Right ventricle myocardium inferior (tissue), 1 donor: ENCODE data around the gene DMKN. TPM values are rescaled to one million over a fixed set of nuclear protein-coding genes. Genes with fewer than 3 reads are reported as not detected.
"Not testable (repeated sequence)": the region's sequence is repeated elsewhere in the genome, so short reads cannot be mapped to it uniquely, and the experiment has no call there.

Experiments used
- ATAC-seq: fragments of 200-7000 bp; cut with Tn5 transposase; one replicate; pipeline ENCODE4 v1.9.1; 2020; ENCODE audit warnings: mild to moderate bottlenecking, moderate library complexity
- DNase-seq: peaks from one replicate; pipeline ENCODE4 v3.0.0; 2021; ENCODE audit errors: missing footprints
- intact Hi-C: fragments of 100-400 bp; cut with DNase I; formaldehyde crosslinking; loops from one replicate; pipeline ENCODE4 v1.11.0; 2022
- total RNA-seq: library from RNA; stranded (reverse); fragmentation: NEBNext Ultra II Directional; extraction: Animal tissue kit (Norgen Biotek cat#: 25700); gene quantifications from one replicate; pipeline ENCODE4 v1.2.1, GENCODE V29; 2021
- donor health status: DM: no; HTN: yes; CAD: no; lungs with severe emphysema.

DMKN gene
- total RNA-seq, 1 donor from 2014 or later, result 3.4 TPM

GRCh38 chr19:35478794-35479677 is 34.4 kb downstream of the DMKN start:
- intact Hi-C loops, result no loop called here
- no peak for ATAC-seq

GRCh38 chr19:35476149-35476548 is 37.3 kb downstream of the DMKN start:
- ATAC-seq (no peak), DNase-seq (no peak)
- intact Hi-C loops, result no loop called here

More at GRCh38 chr19:35478794-35479677, 34.4 kb downstream of the DMKN start:
- DNase-seq, result no peak

- intact Hi-C loops, DNase-seq, ATAC-seq: not testable (repeated sequence)
Observed at GRCh38 chr19:35474594-35474993, 38.9 kb downstream of the DMKN start.

DNA sequence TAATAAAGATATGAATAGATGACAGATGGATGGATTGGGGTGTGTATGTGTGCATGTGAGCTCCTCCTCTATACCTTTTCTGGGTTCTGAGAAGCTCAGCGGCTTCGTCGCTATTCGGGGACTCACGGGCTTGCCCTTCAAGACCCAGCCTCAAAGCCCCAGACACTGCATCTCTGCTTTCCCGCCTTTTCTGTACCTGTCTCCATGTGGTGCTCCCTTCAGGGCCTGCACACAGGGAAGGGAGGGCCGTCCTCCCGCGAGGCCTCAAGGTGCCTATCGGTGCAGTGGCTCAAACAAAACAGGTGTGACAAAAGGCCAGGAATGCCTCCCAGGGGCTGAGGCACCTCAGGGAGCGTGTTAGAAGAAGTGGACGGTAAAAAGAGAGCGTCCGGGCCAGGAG is 39.3 kb downstream of the DMKN start:
- intact Hi-C loops, result no loop called here
- ATAC-seq (no peak), DNase-seq (no peak)

GRCh38 chr19:35471946-35472345 is 41.5 kb downstream of the DMKN start:
- no peak for ATAC-seq
- DNase-seq, result no peak
- intact Hi-C loops, result no loop called here

GRCh38 chr19:35471075-35471474 is 42.4 kb downstream of the DMKN start:
- ATAC-seq, DNase-seq, intact Hi-C loops: not testable (repeated sequence)

GRCh38 chr19:35470128-35470527 is 43.3 kb downstream of the DMKN start:
- no peak for DNase-seq
- intact Hi-C loops, result no loop called here
- no peak for ATAC-seq

GRCh38 chr19:35468637-35469036 is 44.8 kb downstream of the DMKN start:
- intact Hi-C loops, result loop anchor here (1.0 kb wide), 1 partner anchor 116 kb away; no protein-coding TSS in a partner anchor
- ATAC-seq (peak; percentile 62), DNase-seq (no peak)

GRCh38 chr19:35466259-35466658 is 47.2 kb downstream of the DMKN start:
- no peak for DNase-seq
- no peak for ATAC-seq
- intact Hi-C loops, result no loop called here

DNA sequence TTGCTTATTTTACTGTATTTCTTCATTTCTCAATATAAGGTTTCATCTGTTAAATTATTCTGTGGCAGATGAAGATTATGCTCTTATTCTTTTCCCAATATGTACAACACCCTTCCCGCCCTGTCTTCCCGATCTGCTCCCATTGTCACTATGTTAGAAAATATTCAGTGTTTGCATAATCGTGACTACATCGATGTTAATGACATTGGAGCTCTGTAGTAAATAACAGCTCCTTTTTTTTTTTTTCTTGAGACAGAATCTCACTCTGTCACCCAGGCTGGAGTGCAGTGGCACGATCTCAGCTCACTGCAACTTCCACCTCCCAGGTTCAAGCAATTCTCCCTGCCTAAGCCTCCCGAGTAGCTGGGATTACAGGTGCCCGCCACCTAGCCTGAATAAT is 50.5 kb downstream of the DMKN start:
- intact Hi-C loops, ATAC-seq, DNase-seq: not testable (repeated sequence)

DNA sequence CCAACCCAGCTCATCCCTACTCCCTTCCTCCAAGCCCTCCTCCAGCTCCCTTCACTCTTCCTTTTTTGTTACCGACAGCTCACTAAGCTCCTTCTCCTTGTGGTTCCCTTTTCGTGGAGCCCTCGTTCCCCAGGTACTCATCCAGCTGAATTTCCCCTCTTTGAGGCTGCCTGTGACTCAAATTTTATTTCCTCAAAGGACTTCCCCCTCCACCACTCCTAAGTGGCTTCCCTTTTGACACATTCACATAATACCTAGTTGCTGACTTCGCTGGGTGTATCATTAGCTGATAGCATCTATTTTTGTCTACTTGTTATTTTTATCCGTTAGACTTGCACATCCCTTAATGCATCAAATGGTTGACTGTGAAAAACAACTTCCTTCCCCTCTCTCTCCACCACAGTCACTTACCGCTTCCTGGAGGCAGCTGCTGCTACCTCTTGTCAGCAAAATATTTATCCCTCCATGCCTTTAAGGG is 50.9 kb downstream of the DMKN start:
- peak; percentile 65 for ATAC-seq
- intact Hi-C loops, result no loop called here
- DNase-seq, result no peak

DNA sequence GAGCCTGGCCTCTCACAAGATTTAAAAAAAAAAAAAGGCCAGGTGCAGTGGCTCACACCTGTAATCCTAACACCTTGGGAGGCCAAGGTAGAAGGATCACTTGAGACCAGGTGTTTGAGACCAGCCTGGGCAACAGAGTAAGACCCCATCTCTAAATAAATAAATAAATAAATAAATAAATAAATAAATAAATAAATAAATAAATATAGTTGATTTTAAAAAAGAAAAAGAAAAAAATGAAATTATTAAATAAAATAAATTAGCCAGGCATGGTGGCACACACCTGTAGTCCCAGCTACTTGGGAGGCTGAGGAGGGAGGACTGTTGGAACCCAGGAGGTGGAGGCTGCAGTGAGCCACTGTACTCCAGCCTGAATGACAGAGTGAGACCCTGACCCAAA is 51.7 kb downstream of the DMKN start:
- ATAC-seq, DNase-seq, intact Hi-C loops: not testable (repeated sequence)

GRCh38 chr19:35461060-35461459 is 52.4 kb downstream of the DMKN start:
- no peak for DNase-seq
- ATAC-seq, result no peak
- intact Hi-C loops, result no loop called here

- intact Hi-C loops, result no loop called here
- no peak for DNase-seq
- no peak for ATAC-seq
Observed at GRCh38 chr19:35460608-35461007, 52.8 kb downstream of the DMKN start.

DNA sequence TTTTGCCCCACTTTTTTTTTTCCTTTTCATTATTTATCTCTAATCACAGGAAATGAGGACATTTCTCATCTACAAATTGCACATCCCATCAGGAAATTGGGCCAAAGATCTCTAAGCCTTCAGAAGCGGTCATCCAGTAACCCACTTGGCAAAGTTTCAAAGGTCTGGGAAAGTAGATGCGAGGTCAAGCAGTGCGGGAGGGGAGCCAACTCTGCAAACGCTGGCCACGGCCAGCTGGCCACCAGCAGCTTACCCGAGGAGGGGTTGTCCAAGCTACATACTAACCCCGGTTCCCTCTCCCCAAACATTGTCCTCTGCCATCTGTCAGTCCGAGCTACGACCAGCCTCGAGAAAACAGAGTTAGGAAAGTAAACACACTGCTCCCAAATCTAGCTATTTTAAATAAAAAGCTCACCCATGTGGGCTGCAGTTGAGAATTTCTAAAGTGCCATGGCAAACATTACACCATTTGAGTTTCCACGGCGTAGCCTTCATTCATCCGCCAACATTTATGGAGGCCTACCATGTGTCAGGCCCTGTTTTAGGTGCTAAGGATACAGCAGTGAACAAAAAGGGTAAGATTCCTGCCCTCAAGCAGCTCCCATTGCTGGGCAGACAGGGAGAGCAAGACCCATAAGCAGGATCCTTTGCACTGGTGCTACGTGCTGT is 53.9 kb downstream of the DMKN start:
- intact Hi-C loops, result no loop called here

DNA sequence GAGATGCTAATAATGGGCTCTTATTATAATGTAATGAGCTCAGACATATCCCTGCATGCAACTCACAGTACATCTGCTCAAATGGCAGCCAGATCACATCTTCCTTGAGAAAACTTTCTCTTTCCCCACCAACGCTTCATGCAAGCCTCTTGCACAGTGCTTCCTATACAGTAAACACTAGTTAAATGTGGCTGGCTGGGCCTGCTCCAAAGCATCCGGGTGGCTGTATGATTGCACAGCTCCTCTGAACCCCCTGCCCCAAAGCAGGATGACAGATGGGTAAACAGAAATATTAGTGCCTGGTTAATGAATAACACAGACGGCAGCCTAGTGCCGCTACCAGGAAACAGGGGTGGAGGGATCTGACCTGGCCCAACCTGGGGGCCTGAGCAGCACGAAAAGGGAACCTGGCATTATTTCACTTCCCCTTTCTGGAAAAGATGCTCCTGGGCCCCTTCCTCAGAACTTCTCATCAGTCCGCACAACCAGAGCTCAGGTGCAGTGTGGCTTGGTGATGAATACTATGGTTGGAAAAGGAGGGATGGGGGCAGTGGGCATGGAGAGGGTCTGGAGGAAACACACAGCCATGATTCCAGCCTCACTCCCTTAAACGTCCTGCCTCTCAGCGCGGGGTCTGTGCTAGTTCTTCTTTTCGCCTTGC is 54.6 kb downstream of the DMKN start:
- DNase-seq (no peak), ATAC-seq (no peak)
- intact Hi-C loops, result no loop called here

More for the DNA sequence above, 53.9 kb downstream of the DMKN start:
- DNase-seq, result no peak
- ATAC-seq, result peak; percentile 66

DNA sequence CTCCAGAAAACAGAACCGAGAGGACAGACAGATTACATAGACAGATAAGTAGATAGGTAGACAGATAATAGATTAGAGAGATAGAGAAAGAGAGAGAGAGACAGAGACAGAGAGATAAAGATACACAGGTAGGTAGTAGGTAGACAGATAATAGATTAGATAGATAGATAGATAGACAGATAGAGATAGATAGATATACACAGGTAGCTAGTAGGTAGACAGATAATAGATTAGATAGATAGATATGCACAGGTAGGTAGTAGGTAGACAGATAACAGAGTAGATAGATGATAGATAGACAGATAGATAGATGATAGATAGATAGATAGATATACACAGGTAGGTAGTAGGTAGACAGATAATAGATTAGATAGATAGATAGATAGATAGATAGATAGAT is 55.3 kb downstream of the DMKN start:
- DNase-seq, result no peak
- intact Hi-C loops, result no loop called here
- ATAC-seq, result no peak

- DNase-seq, result no peak
- intact Hi-C loops, result no loop called here
- no peak for ATAC-seq
Observed at GRCh38 chr19:35457173-35457572, 56.3 kb downstream of the DMKN start.

GRCh38 chr19:35455616-35456201 is 57.7 kb downstream of the DMKN start:
- ATAC-seq (no peak), DNase-seq (no peak)
- intact Hi-C loops, result no loop called here
